Measurements from ENCODE around the gene ITGAL. TPM values are rescaled to one million over a fixed set of nuclear protein-coding genes. Genes with fewer than 3 reads are reported as not detected.

ITGAL gene
- total and polyA plus RNA-seq, 2 donors = 48.6 to 51.3 TPM

DNA sequence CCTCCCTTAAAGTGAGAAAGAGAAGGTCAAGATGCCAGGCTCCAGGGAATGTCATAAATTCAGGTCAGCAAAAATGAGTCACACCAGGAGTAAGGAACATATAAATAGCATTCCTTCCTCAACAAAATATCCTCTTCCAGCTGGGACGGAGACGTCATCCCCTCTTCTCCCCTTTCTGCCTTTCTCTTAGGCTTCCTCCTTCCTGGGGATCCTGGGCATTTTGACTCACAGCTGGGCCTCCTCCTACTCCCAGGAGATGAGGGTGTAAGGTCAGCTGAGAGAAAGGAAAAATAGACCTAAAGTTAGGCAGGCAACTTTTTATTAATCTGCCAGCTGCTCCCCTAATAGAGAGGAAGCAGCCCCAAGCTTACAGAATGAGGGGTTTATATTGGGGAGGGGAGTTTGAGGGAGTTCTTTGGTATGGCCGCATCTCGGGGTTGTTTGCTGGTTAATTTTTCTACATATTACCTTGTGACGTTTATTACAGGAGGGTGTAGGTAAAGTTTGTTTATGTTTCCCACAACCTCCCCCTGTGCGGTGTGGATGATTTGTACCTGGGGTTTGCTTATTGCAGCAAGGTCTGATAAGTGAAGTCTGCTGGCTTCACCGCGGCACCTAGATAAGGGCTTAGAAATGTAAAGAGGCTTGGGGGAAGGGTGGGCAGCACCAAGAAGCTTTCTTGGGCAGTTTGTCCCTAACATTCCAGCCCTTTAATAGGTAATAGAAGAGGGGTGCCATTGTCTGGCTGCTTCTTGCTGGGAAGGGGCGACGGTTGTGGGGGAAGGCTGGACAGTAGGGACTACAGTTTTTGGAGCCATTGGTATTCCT is 69.2 kb downstream of the ITGAL start:
- 97% methylated on average over 10 of the region's 10 CpGs for WGBS
- Histone ChIP-seq H3K27ac (ENCODE audit: low read depth in 1 of 2, low read length in 1 of 2) (no peak overlapping the region), H3K27me3 (ENCODE audit: control insufficient read depth in 2 of 2, insufficient read depth in 1 of 2, low read length in 1 of 2) (no peaks in the 10 kb centered on the region), H3K4me1 (ENCODE audit: control insufficient read depth in 2 of 2, insufficient read depth in 2 of 2, low read length in 2 of 2) (peaks cover 0 to 3% of the 10 kb centered on the region in 2 donors), H3K36me3 (ENCODE audit: control insufficient read depth in 2 of 2, insufficient read depth in 2 of 2, low read length in 1 of 2) (peaks cover 7 to 8% of the 10 kb centered on the region in 2 donors), H3K9me3 (ENCODE audit: control insufficient read depth in 2 of 2, insufficient read depth in 1 of 2, low read length in 1 of 2) (no peaks in the 10 kb centered on the region), H3K4me3 (ENCODE audit: low read length in 2 of 2) (no peak overlapping the region)
- DNase-seq (ENCODE audit: low read depth in 6 of 9, low spot score in 9 of 9) = no peak

DNA sequence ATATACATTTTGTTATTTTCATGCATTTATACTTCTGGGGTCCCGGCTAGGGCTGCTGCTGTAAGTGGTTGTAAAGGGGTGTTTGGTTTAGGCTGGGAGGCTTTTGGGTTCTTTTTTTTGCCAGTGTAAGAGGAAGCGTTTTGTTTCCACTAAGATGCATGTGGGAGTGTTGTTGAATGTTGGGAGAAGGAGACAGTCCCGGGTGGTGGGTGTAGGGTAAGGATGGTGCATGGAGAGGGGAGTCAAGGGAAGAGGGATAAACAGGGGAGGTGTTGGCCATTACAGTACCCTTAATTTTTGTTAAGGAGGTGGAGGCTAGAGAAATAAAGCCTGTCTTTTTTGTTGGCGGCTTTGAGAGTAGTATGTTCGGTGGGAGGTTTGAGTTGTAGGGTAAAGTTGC is 70.5 kb downstream of the ITGAL start:
- H3K4me1 ChIP-seq (ENCODE audit: control insufficient read depth in 2 of 2, insufficient read depth in 2 of 2, low read length in 2 of 2) = no peaks in the 10 kb centered on the region
- no peaks in the 10 kb centered on the region for H3K9me3 ChIP-seq (ENCODE audit: control insufficient read depth in 2 of 2, insufficient read depth in 1 of 2, low read length in 1 of 2)
- WGBS = 97% methylated on average over 5 of the region's 5 CpGs
- DNase-seq (ENCODE audit: low read depth in 6 of 9, low spot score in 9 of 9) = no peak
- no peak overlapping the region for H3K4me3 ChIP-seq (ENCODE audit: low read length in 2 of 2)
- H3K36me3 ChIP-seq (ENCODE audit: control insufficient read depth in 2 of 2, insufficient read depth in 2 of 2, low read length in 1 of 2) = peaks cover 6 to 7% of the 10 kb centered on the region in 2 donors
- H3K27me3 ChIP-seq (ENCODE audit: control insufficient read depth in 2 of 2, insufficient read depth in 1 of 2, low read length in 1 of 2) = no peaks in the 10 kb centered on the region
- H3K27ac ChIP-seq (ENCODE audit: low read depth in 1 of 2, low read length in 1 of 2) = no peak overlapping the region

DNA sequence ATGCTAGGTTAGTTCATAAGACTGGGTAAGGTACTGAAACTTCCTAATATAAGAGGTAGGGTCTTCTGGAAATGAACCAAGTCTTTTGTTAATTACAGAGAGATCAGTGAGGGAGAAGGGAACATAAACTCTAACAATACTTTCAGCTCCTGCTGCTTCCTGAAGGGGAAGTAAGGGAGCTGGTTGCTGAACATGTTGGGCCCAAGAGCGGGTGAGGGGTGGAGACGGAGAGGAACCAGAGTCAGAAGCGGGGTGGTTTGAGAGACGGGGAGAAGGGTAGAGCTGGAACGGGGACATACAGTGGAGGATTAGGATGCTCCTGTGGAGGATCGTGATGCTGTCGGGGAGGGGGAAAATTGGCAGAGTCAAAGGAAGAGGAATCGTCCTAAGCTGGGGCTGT is 73.6 kb downstream of the ITGAL start:
- Histone ChIP-seq H3K27ac (ENCODE audit: low read depth in 1 of 2, low read length in 1 of 2) (no peak overlapping the region), H3K4me1 (ENCODE audit: control insufficient read depth in 2 of 2, insufficient read depth in 2 of 2, low read length in 2 of 2) (peaks cover 0 to 2% of the 10 kb centered on the region in 2 donors), H3K4me3 (ENCODE audit: low read length in 2 of 2) (no peak overlapping the region), H3K27me3 (ENCODE audit: control insufficient read depth in 2 of 2, insufficient read depth in 1 of 2, low read length in 1 of 2) (no peaks in the 10 kb centered on the region), H3K36me3 (ENCODE audit: control insufficient read depth in 2 of 2, insufficient read depth in 2 of 2, low read length in 1 of 2) (no peaks in the 10 kb centered on the region), H3K9me3 (ENCODE audit: control insufficient read depth in 2 of 2, insufficient read depth in 1 of 2, low read length in 1 of 2) (no peaks in the 10 kb centered on the region)
- no peak for DNase-seq (ENCODE audit: low read depth in 6 of 9, low spot score in 9 of 9)
- WGBS = 80% methylated on average over 8 of the region's 8 CpGs

DNA sequence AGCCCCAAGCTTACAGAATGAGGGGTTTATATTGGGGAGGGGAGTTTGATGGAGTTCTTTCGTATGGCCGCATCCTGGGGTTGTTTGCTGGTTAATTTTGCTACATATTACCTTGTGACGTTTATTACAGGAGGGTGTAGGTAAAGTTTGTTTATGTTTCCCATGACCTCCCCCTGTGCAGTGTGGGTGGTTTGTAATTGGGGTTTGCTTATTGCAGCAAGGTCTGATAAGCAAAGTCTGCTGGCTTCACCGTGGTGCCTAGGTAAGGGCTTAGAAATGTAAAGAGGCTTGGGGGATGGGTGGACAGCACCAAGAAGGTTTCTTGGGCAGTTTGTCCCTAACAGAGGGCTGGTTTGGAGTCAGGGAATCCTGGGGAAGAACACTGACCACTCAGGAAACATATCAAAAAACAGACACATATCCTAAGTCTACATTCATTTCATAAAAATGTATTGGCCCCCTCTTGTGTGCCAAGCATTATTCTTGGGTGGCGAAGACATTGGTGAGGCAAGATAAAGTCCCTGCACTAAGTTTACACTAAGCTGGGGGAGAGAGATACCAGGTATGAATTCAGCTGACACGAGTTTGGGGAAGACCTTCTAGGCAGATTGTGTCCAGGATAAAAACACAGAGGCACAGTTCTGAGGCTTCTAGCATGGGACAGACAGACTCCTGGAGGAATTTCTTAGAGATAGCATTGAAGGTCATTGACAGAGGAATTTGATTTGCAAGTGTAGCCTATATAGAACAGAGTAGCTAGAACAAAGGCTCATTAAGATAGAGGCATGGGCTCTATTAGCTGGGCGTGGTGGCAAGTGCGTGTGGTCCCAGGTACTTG is 76.1 kb downstream of the ITGAL start:
- Histone ChIP-seq H3K4me3 (ENCODE audit: low read length in 2 of 2) (no peak overlapping the region), H3K27ac (ENCODE audit: low read depth in 1 of 2, low read length in 1 of 2) (no peak overlapping the region), H3K9me3 (ENCODE audit: control insufficient read depth in 2 of 2, insufficient read depth in 1 of 2, low read length in 1 of 2) (peaks cover 0 to 4% of the 10 kb centered on the region in 2 donors), H3K27me3 (ENCODE audit: control insufficient read depth in 2 of 2, insufficient read depth in 1 of 2, low read length in 1 of 2) (no peaks in the 10 kb centered on the region), H3K36me3 (ENCODE audit: control insufficient read depth in 2 of 2, insufficient read depth in 2 of 2, low read length in 1 of 2) (peaks cover 10 to 12% of the 10 kb centered on the region in 2 donors), H3K4me1 (ENCODE audit: control insufficient read depth in 2 of 2, insufficient read depth in 2 of 2, low read length in 2 of 2) (peaks cover 4 to 25% of the 10 kb centered on the region in 2 donors)
- no peak for DNase-seq (ENCODE audit: low read depth in 6 of 9, low spot score in 9 of 9)
- WGBS = 95% methylated on average over 8 of the region's 8 CpGs

DNA sequence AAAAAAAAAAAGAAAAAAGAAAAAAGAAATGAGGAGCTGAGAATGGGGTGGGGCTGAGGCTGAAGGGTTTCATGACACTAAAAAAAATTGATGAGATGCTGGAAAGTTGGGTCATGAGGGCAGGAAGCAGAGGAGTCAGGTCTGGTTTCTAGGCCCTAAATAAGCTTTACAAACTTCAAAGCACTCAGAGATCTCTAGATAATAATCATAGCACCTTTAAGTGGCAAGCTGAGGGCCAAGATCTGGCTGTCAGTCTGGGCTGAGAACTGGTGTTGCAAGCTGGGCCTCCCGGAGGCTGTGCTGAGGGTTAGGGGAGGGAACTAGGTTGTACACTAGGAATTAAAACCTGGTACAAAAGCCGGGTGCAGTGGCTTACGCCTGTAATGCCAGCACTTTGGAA is 79.2 kb downstream of the ITGAL start:
- Histone ChIP-seq H3K36me3 (ENCODE audit: control insufficient read depth in 2 of 2, insufficient read depth in 2 of 2, low read length in 1 of 2) (peaks cover 32 to 41% of the 10 kb centered on the region in 2 donors), H3K4me1 (ENCODE audit: control insufficient read depth in 2 of 2, insufficient read depth in 2 of 2, low read length in 2 of 2) (peaks cover 4 to 34% of the 10 kb centered on the region in 2 donors), H3K27me3 (ENCODE audit: control insufficient read depth in 2 of 2, insufficient read depth in 1 of 2, low read length in 1 of 2) (no peaks in the 10 kb centered on the region), H3K9me3 (ENCODE audit: control insufficient read depth in 2 of 2, insufficient read depth in 1 of 2, low read length in 1 of 2) (peaks cover 0 to 4% of the 10 kb centered on the region in 2 donors), H3K4me3 (ENCODE audit: low read length in 2 of 2) (no peak overlapping the region), H3K27ac (ENCODE audit: low read depth in 1 of 2, low read length in 1 of 2) (peak overlapping the region in 1 of 2 donors; percentile 62)
- DNase-seq (ENCODE audit: low read depth in 6 of 9, low spot score in 9 of 9) = peak in 4 of 9 donors; percentile 30 to 71 (median 46)
- 66% methylated on average over 3 of the region's 3 CpGs for WGBS

DNA sequence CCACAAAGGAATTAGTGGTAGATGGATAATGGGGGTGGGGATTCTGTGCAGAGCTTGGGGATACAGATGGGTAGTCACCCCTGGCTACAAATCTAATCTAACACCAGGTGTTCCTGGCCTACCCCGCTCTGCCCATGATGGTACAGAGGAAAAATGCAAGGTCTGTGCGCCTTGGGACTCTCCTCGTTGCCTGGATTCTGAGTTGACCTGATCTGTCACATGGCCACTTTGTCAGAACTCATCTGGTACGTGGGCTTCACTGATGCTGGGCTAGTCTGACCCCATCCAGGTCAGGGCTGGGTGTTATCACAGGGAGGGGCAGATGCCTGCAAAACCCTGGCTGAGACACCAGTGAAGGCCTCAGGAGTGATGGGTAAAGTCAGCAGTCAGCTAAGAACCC is 80.4 kb downstream of the ITGAL start:
- H3K27ac ChIP-seq (ENCODE audit: low read depth in 1 of 2, low read length in 1 of 2) = no peak overlapping the region

DNA sequence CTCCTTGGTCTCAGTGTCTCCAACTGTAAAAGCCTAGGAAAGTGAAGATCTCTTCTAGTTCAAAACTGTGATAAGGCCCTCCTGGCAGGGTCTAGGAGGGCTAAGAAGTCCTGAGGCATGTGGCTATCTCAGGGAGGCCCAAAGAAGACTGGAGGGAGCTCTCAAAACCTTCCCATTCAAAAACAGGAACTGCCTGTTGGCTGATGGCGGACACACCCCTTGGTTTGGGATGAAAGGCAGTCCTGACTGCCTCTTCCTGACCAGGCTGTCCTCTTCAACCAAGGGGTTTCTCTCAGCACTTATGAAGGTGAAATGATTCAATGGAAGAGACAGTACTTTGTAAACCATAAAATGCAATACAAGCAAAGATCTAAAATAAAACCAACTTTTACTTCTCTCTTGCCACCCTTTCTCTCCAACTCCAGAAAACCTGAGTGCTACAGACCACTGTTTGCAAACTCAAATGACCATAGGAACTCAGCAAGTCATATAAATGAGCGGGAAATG is 80.9 kb downstream of the ITGAL start:
- Histone ChIP-seq H3K4me1 (ENCODE audit: control insufficient read depth in 2 of 2, insufficient read depth in 2 of 2, low read length in 2 of 2) (peaks cover 8 to 44% of the 10 kb centered on the region in 2 donors), H3K36me3 (ENCODE audit: control insufficient read depth in 2 of 2, insufficient read depth in 2 of 2, low read length in 1 of 2) (peaks cover 32 to 41% of the 10 kb centered on the region in 2 donors), H3K9me3 (ENCODE audit: control insufficient read depth in 2 of 2, insufficient read depth in 1 of 2, low read length in 1 of 2) (peaks cover 0 to 4% of the 10 kb centered on the region in 2 donors), H3K4me3 (ENCODE audit: low read length in 2 of 2) (no peak overlapping the region), H3K27ac (ENCODE audit: low read depth in 1 of 2, low read length in 1 of 2) (no peak overlapping the region), H3K27me3 (ENCODE audit: control insufficient read depth in 2 of 2, insufficient read depth in 1 of 2, low read length in 1 of 2) (no peaks in the 10 kb centered on the region)
- no peak for DNase-seq (ENCODE audit: low read depth in 6 of 9, low spot score in 9 of 9)
- 97% methylated on average over 2 of the region's 2 CpGs for WGBS

More for the DNA sequence above, 80.4 kb downstream of the ITGAL start:
- H3K36me3 ChIP-seq (ENCODE audit: control insufficient read depth in 2 of 2, insufficient read depth in 2 of 2, low read length in 1 of 2) = peaks cover 32 to 41% of the 10 kb centered on the region in 2 donors
- H3K4me1 ChIP-seq (ENCODE audit: control insufficient read depth in 2 of 2, insufficient read depth in 2 of 2, low read length in 2 of 2) = peaks cover 8 to 43% of the 10 kb centered on the region in 2 donors
- DNase-seq (ENCODE audit: low read depth in 6 of 9, low spot score in 9 of 9) = no peak
- H3K4me3 ChIP-seq (ENCODE audit: low read length in 2 of 2) = no peak overlapping the region
- WGBS = 98% methylated on average over 4 of the region's 4 CpGs
- no peaks in the 10 kb centered on the region for H3K27me3 ChIP-seq (ENCODE audit: control insufficient read depth in 2 of 2, insufficient read depth in 1 of 2, low read length in 1 of 2)
- peaks cover 0 to 4% of the 10 kb centered on the region in 2 donors for H3K9me3 ChIP-seq (ENCODE audit: control insufficient read depth in 2 of 2, insufficient read depth in 1 of 2, low read length in 1 of 2)

DNA sequence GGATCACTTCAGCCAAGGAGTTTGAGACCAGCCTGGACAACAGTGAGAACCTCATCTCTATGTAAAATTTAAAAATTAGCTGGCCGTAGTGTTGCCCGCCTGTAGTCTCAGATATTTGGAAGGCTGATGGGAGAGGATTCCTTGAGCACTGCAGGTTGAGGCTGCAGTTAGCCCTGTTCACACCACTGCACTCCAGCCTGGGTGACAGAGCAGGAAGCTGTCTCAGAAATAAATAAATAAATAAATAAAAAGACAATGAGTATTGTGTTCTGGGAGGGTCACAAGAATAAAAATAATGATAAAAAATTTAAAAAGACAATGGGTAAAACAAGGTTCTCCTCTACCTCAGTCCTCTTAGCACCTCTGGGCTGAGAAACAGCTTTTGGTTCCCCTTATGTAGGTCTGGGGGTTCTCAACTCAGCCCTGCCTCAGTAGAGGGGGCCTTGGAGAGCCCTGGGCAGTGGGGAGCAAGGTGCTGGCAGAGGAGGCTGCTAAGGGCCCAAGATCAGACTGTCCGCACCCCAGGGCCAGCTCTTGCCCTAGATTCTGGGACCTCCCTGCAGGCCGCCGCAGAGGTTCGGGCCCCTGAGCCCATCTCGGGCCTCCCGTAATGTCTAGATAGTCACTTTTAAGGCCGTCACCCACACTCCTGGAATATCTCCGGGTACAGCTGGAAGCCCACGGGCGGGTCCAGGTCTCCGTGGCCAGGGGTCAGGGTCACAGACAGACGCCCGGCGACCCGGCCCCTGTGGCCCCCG is 82.2 kb downstream of the ITGAL start:
- H3K4me1 ChIP-seq (ENCODE audit: control insufficient read depth in 2 of 2, insufficient read depth in 2 of 2, low read length in 2 of 2) = peaks cover 8 to 50% of the 10 kb centered on the region in 2 donors
- H3K4me3 ChIP-seq (ENCODE audit: low read length in 2 of 2) = no peak overlapping the region
- no peak for DNase-seq (ENCODE audit: low read depth in 6 of 9, low spot score in 9 of 9)

More for the DNA sequence above, 82.2 kb downstream of the ITGAL start:
- 97% methylated on average over 18 of the region's 18 CpGs for WGBS
- Histone ChIP-seq H3K27ac (ENCODE audit: low read depth in 1 of 2, low read length in 1 of 2) (no peak overlapping the region), H3K9me3 (ENCODE audit: control insufficient read depth in 2 of 2, insufficient read depth in 1 of 2, low read length in 1 of 2) (peaks cover 0 to 8% of the 10 kb centered on the region in 2 donors), H3K36me3 (ENCODE audit: control insufficient read depth in 2 of 2, insufficient read depth in 2 of 2, low read length in 1 of 2) (peaks cover 32 to 41% of the 10 kb centered on the region in 2 donors), H3K27me3 (ENCODE audit: control insufficient read depth in 2 of 2, insufficient read depth in 1 of 2, low read length in 1 of 2) (no peaks in the 10 kb centered on the region)

Data from thymus (tissue), 11 donors.